H1 (cell line): ENCODE measurements around the gene TMEM273.

Experiments used
- NRF1 ChIP-seq: IDR thresholded peaks from 2 replicates; pipeline ENCODE4 v1.6.1; 2011; ENCODE audit warnings: mild to moderate bottlenecking, low read depth, low read length, improper control_type of control experiment
- SRF ChIP-seq: IDR thresholded peaks from 2 replicates; pipeline ENCODE4 v1.6.1; 2011; ENCODE audit warnings: mild to moderate bottlenecking, low read depth, low read length, moderate library complexity
- TCF12 ChIP-seq: IDR thresholded peaks from 2 replicates; pipeline ENCODE4 v1.6.1; 2011; ENCODE audit warnings: low read depth, mild to moderate bottlenecking, low read length
- TF ChIP-seq, protein P1 (sequence below), 3 experiments: IDR thresholded peaks; 1 replicate in 2 of 3; 2 replicates in 1 of 3; pipeline versions ENCODE4 v1.5.1 to v1.6.1; 2011; ENCODE audit warnings: low read length in 3 of 3, mild to moderate bottlenecking in 3 of 3, inconsistent platforms in 2 of 3, low read depth in 1 of 3, moderate library complexity in 1 of 3; ENCODE audit not compliant: insufficient read depth in 1 of 3; ENCODE audit errors: control extremely low read depth in 1 of 3

DNA sequence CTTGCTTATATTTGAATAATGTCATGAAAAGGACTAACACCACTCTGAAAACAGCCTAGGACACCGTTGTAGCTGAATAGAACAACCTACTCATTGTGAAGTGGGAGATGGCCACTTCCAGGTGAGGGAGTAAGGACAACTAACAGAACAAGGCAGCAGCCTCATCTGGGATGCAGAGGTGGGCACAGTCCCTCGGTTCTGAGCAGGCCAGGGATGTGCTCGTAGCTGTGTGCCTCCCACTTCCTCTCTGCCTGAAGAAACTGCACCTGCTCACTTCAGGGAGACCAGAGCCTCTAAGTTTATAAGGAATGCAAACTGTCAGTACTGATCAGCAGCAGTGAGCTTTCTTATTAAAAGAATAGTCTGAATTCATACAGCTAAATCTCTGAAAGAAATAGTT, 75.3 kb downstream of the TMEM273 start:
- TF ChIP-seq TCF12 (no peak), NRF1 (no peak), SRF (no peak)
- TF ChIP-seq, protein P1, sequence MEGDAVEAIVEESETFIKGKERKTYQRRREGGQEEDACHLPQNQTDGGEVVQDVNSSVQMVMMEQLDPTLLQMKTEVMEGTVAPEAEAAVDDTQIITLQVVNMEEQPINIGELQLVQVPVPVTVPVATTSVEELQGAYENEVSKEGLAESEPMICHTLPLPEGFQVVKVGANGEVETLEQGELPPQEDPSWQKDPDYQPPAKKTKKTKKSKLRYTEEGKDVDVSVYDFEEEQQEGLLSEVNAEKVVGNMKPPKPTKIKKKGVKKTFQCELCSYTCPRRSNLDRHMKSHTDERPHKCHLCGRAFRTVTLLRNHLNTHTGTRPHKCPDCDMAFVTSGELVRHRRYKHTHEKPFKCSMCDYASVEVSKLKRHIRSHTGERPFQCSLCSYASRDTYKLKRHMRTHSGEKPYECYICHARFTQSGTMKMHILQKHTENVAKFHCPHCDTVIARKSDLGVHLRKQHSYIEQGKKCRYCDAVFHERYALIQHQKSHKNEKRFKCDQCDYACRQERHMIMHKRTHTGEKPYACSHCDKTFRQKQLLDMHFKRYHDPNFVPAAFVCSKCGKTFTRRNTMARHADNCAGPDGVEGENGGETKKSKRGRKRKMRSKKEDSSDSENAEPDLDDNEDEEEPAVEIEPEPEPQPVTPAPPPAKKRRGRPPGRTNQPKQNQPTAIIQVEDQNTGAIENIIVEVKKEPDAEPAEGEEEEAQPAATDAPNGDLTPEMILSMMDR (IDR thresholded peaks at IDR 0.05; ENCODE audit: control extremely low read depth in 1 of 3, insufficient read depth in 1 of 3, low read depth in 1 of 3, low read length in 3 of 3) = no peak
